ENCODE results near the gene CHP2. TPM values are rescaled to one million over a fixed set of nuclear protein-coding genes. Genes with fewer than 3 reads are reported as not detected.

CHP2 gene
- total and polyA plus RNA-seq, 2 of the 13 experiments (the other 11 are each of a cell fraction or from before 2014, with no cell fraction given): not detected

- TF ChIP-seq ZNF33B (CRISPR knock-in tag; IDR thresholded peaks at IDR 0.05): 0 out of 2 replicates have a peak, but pooled peaks have one; percentile 43
These were observed 15.3 kb upstream of the CHP2 start (continued) for GRCh38 chr16:23739516-23739915.

DNA sequence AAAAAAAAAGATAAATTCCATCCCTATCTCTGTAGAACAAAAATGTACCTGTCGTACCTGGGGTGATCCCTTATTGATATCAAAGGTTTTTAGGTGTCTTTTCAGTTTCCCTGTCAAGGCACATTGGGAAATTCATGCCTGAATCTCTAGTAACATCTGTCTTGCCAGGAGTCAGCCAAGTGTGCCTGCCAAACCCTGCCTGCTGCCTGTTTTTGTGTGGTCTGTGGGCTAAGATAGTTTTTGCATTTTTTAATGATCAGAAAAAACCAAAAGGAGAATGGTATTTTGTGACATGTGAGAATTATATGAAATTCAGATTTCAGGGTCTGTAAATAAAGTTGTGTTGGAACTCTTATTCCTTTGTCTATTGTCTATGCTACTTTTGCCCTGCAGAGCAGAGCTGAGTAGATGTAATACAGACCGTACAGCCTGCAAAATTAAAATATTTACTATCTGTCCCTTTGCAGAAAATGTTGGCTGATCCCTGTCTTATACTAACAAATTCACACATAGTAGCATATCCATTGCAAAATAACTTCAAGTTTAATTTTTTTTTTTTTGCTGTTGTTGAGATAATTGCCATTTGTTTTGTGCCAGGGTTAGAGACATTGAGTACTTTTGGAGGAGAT lies 13.0 kb upstream of the CHP2 start:
- intact Hi-C loops (cut with micrococcal nuclease; ENCODE audit: unreplicated experiment): no loop called here
- TF ChIP-seq DNMT3B (CRISPR knock-in tag; conservative IDR thresholded peaks at IDR 0.05): no peak
- no peak for TF ChIP-seq KDM4B (CRISPR knock-in tag; IDR thresholded peaks at IDR 0.05)
- TF ChIP-seq EZH2 (conservative IDR thresholded peaks at IDR 0.05; ENCODE audit: low read depth, low read length): no peak
- TF ChIP-seq, protein P1, sequence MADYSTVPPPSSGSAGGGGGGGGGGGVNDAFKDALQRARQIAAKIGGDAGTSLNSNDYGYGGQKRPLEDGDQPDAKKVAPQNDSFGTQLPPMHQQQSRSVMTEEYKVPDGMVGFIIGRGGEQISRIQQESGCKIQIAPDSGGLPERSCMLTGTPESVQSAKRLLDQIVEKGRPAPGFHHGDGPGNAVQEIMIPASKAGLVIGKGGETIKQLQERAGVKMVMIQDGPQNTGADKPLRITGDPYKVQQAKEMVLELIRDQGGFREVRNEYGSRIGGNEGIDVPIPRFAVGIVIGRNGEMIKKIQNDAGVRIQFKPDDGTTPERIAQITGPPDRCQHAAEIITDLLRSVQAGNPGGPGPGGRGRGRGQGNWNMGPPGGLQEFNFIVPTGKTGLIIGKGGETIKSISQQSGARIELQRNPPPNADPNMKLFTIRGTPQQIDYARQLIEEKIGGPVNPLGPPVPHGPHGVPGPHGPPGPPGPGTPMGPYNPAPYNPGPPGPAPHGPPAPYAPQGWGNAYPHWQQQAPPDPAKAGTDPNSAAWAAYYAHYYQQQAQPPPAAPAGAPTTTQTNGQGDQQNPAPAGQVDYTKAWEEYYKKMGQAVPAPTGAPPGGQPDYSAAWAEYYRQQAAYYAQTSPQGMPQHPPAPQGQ (CRISPR knock-in tag; IDR thresholded peaks at IDR 0.05; ENCODE audit: borderline replicate concordance): no peak
- TF ChIP-seq ZNF367 (CRISPR knock-in tag; IDR thresholded peaks at IDR 0.05; ENCODE audit: borderline replicate concordance): no peak
- ChIA-PET POLR2A (no interaction called here), CTCF (ENCODE audit: low intra/inter-chr PET ratio, low total read pairs) (no interaction called here)
- Histone ChIP-seq H3K36me3 (replicated peaks in 1 of 2; ENCODE audit: control insufficient read depth in 1 of 2, insufficient read depth in 2 of 2, low read length in 2 of 2) (no peaks in the 10 kb centered on the region), H4K20me1 (ENCODE audit: insufficient read depth, low read length) (no peaks in the 10 kb centered on the region), H3K4me1 (ENCODE audit: insufficient read depth, low read length) (peaks cover 10% of the 10 kb centered on the region), H3K79me2 (ENCODE audit: insufficient read depth, low read length) (no peaks in the 10 kb centered on the region), H3K4me2 (ENCODE audit: low read depth, low read length) (no peak overlapping the region), H3K4me3 (replicated peaks in 1 of 3; ENCODE audit: insufficient read depth in 1 of 3, low read depth in 2 of 3, low read length in 3 of 3) (no peak overlapping the region), H3K27me3 (ENCODE audit: control insufficient read depth in 1 of 2, insufficient read depth in 2 of 2, low read length in 2 of 2) (peaks cover 0 to 4% of the 10 kb centered on the region in 2 experiments; a peak in 2 of 5 replicates), H3K27ac (ENCODE audit: extremely low read length, insufficient read depth, low read length) (no peak overlapping the region), H2AFZ (ENCODE audit: low read length) (no peak overlapping the region), H3K9me3 (ENCODE audit: low read length) (no peaks in the 10 kb centered on the region), H3K9ac (ENCODE audit: insufficient read depth, low read depth, low read length) (no peak overlapping the region)
- DNase-seq (ENCODE audit: low spot score) (no peak), FAIRE-seq (no peak), ATAC-seq (no peak)
- 29% methylated on average over 2 of the region's 2 CpGs for WGBS (ENCODE audit: low lambda C conversion rate)
- no TSS peak for BruUV-seq (replicated peaks)
- in situ Hi-C loops (cut with HindIII; ENCODE audit: extremely low pct_ligation_motif_present, low pct_unique_long_range_greater_than_20kb): no loop called here

Measured in HepG2 (cell line).